HG03060 (cell line): ENCODE results near the gene AR.
"Not testable (repeated sequence)": the region's sequence is repeated elsewhere in the genome, so short reads cannot be mapped to it uniquely, and the experiment has no call there.

Experiments used
- ATAC-seq: cut with Tn5 transposase; IDR thresholded peaks from one replicate; pipeline ENCODE4 v1.9.1; 2021; ENCODE audit warnings: low read depth, moderate number of reproducible peaks; ENCODE audit not compliant: unreplicated experiment

The AR gene

GRCh38 chrX:67622053-67622585, 78.3 kb downstream of the AR start:
- ATAC-seq, result no peak

GRCh38 chrX:67624325-67624724, 80.5 kb downstream of the AR start:
- no peak for ATAC-seq

- ATAC-seq, result no peak
Observed at GRCh38 chrX:67635424-67635823, 91.6 kb downstream of the AR start.

GRCh38 chrX:67636532-67636931, 92.7 kb downstream of the AR start:
- ATAC-seq, result no peak

GRCh38 chrX:67637293-67637692, 93.5 kb downstream of the AR start:
- not testable (repeated sequence) for ATAC-seq

GRCh38 chrX:67648361-67648760, 104.5 kb downstream of the AR start:
- ATAC-seq, result no peak

- ATAC-seq, result no peak
Observed at GRCh38 chrX:67651437-67652142, 107.8 kb downstream of the AR start.

- ATAC-seq, result no peak
Observed at GRCh38 chrX:67652543-67652942, 108.7 kb downstream of the AR start.

GRCh38 chrX:67654301-67654700, 110.5 kb downstream of the AR start:
- no peak for ATAC-seq

GRCh38 chrX:67665583-67665982, 121.8 kb downstream of the AR start:
- no peak for ATAC-seq

GRCh38 chrX:67670717-67671116, 126.9 kb downstream of the AR start:
- ATAC-seq, result not testable (repeated sequence)

- no peak for ATAC-seq
Observed at GRCh38 chrX:67673741-67674274, 130.0 kb downstream of the AR start.

GRCh38 chrX:67674741-67675140, 130.9 kb downstream of the AR start:
- no peak for ATAC-seq

- ATAC-seq, result no peak
Observed at GRCh38 chrX:67684136-67684535, 140.3 kb downstream of the AR start.

- no peak for ATAC-seq
Observed at GRCh38 chrX:67692246-67692645, 148.4 kb downstream of the AR start.

GRCh38 chrX:67693928-67694327, 150.1 kb downstream of the AR start:
- ATAC-seq, result no peak

GRCh38 chrX:67697452-67697851, 153.6 kb downstream of the AR start:
- no peak for ATAC-seq

GRCh38 chrX:67700602-67701001, 156.8 kb downstream of the AR start:
- no peak for ATAC-seq

- ATAC-seq, result no peak
Observed at GRCh38 chrX:67714004-67714403, 170.2 kb downstream of the AR start.

GRCh38 chrX:67717571-67717970, 173.8 kb downstream of the AR start:
- no peak for ATAC-seq

- no peak for ATAC-seq
Observed at GRCh38 chrX:67718926-67719325, 175.1 kb downstream of the AR start.

- no peak for ATAC-seq
Observed at GRCh38 chrX:67720344-67720743, 176.5 kb downstream of the AR start.
